Calu3 (cell line): ENCODE measurements around the gene BMPR1B. TPM values are rescaled to one million over a fixed set of nuclear protein-coding genes. Genes with fewer than 3 reads are reported as not detected.

Experiments used
- BruUV-seq: library from RNA; stranded (reverse); fragments of 400-500 nt; replicated peaks from 2 replicates; lab custom pipeline; 2021; lab: Mats Ljungman, UMichigan
- CTCF ChIA-PET: fragments of 300-600 bp; sonication (Branson Sonifier 250); formaldehyde crosslinking; loops from one replicate; lab custom pipeline; 2022; ENCODE audit warnings: antibody characterized with exemption; lab: Charles Lee
- DNase-seq: peaks from one replicate; pipeline ENCODE4 v3.0.0; 2022
- H3K27ac Mint-ChIP-seq: one replicate; pipeline ENCODE4 v1.8.0; 2022; ENCODE audit warnings: mixed read lengths; ENCODE audit not compliant: unreplicated experiment
- H3K27me3 Mint-ChIP-seq: one replicate; pipeline ENCODE4 v1.8.0; 2022; ENCODE audit warnings: mixed read lengths; ENCODE audit not compliant: unreplicated experiment
- H3K36me3 Mint-ChIP-seq: one replicate; pipeline ENCODE4 v1.8.0; 2022; ENCODE audit warnings: mild to moderate bottlenecking, moderate library complexity, mixed read lengths; ENCODE audit not compliant: insufficient read depth, unreplicated experiment
- H3K4me1 Mint-ChIP-seq: one replicate; pipeline ENCODE4 v1.8.0; 2022; ENCODE audit warnings: mild to moderate bottlenecking, low read depth, mixed read lengths; ENCODE audit not compliant: unreplicated experiment
- H3K4me3 Mint-ChIP-seq: one replicate; pipeline ENCODE4 v1.8.0; 2022; ENCODE audit warnings: mild to moderate bottlenecking, low read depth, moderate library complexity, mixed read lengths; ENCODE audit not compliant: unreplicated experiment
- H3K9me3 Mint-ChIP-seq: one replicate; pipeline ENCODE4 v1.8.0; 2022; ENCODE audit warnings: low read depth, mixed read lengths; ENCODE audit not compliant: unreplicated experiment
- intact Hi-C: fragments of 100-400 bp; cut with micrococcal nuclease; formaldehyde crosslinking; loops from one replicate; pipeline ENCODE4 v1.10.0; 2022; ENCODE audit not compliant: unreplicated experiment
- total RNA-seq: library from RNA; stranded (reverse); gene quantifications from 2 replicates; pipeline ENCODE4 v1.2.3, GENCODE V29; 2022
- TF ChIP-seq, protein P1 (sequence below): fragments of 200-600 bp; IDR thresholded peaks from one replicate; pipeline ENCODE4 v1.8.0; 2022; ENCODE audit warnings: antibody characterized with exemption; ENCODE audit not compliant: unreplicated experiment

Gene BMPR1B
- total RNA-seq, 1 experiment from 2014 or later = 9.2 TPM

DNA sequence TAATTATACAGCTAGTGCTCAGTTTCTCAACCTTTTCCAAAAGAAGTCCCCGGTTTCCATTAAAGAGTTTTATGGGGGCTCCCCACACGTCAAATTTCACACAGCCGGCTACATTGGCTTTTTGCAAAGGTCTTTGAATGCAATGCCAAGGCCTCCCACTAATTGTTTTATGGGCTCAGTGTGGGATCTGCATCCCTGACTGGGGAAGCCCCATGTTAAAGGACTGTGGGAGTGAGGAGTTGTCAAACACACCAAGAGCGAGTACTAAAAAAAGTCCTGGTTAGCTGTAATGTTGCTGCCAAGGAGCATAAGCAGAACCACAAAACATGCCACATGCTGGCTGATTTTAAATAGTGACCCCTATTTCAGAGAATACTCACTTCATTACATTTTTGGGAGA, 162.6 kb downstream of the BMPR1B start:
- intact Hi-C loops = no loop called here
- no TSS peak for BruUV-seq
- CTCF ChIA-PET = no interaction called here
- no peak overlapping the region for H3K27ac Mint-ChIP-seq
- TF ChIP-seq, protein P1, sequence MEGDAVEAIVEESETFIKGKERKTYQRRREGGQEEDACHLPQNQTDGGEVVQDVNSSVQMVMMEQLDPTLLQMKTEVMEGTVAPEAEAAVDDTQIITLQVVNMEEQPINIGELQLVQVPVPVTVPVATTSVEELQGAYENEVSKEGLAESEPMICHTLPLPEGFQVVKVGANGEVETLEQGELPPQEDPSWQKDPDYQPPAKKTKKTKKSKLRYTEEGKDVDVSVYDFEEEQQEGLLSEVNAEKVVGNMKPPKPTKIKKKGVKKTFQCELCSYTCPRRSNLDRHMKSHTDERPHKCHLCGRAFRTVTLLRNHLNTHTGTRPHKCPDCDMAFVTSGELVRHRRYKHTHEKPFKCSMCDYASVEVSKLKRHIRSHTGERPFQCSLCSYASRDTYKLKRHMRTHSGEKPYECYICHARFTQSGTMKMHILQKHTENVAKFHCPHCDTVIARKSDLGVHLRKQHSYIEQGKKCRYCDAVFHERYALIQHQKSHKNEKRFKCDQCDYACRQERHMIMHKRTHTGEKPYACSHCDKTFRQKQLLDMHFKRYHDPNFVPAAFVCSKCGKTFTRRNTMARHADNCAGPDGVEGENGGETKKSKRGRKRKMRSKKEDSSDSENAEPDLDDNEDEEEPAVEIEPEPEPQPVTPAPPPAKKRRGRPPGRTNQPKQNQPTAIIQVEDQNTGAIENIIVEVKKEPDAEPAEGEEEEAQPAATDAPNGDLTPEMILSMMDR = no peak
- no peaks in the 10 kb centered on the region for H3K4me1 Mint-ChIP-seq
- DNase-seq = no peak
- H3K9me3 Mint-ChIP-seq = peaks cover 3% of the 10 kb centered on the region
- H3K27me3 Mint-ChIP-seq = no peaks in the 10 kb centered on the region
- no peaks in the 10 kb centered on the region for H3K36me3 Mint-ChIP-seq
- H3K4me3 Mint-ChIP-seq = no peak overlapping the region

DNA sequence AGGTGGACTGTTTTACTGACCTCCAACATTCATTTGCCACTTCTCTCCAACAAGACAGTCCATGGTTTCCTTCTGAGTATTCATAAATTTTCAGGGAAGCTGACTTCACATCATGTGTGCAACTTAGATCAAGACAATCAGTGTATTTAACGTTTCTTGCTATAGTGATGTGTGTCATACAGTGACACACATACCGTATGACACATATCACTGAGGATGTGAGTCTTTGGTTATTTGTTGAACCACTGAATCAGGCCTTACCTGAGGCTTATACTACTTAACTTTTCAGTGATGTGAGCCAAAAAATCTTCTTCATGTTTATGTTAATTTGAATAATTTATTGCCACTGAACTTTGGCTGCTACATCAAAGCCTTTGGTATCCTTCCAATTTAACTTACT, 166.8 kb downstream of the BMPR1B start:
- intact Hi-C loops = no loop called here
- H3K27ac Mint-ChIP-seq = no peak overlapping the region
- H3K4me1 Mint-ChIP-seq = peaks cover 12% of the 10 kb centered on the region
- TF ChIP-seq, protein P1 = no peak
- DNase-seq = no peak
- no peaks in the 10 kb centered on the region for H3K9me3 Mint-ChIP-seq
- no peaks in the 10 kb centered on the region for H3K36me3 Mint-ChIP-seq
- CTCF ChIA-PET = no interaction called here
- no TSS peak for BruUV-seq
- H3K4me3 Mint-ChIP-seq = no peak overlapping the region
- H3K27me3 Mint-ChIP-seq = no peaks in the 10 kb centered on the region

DNA sequence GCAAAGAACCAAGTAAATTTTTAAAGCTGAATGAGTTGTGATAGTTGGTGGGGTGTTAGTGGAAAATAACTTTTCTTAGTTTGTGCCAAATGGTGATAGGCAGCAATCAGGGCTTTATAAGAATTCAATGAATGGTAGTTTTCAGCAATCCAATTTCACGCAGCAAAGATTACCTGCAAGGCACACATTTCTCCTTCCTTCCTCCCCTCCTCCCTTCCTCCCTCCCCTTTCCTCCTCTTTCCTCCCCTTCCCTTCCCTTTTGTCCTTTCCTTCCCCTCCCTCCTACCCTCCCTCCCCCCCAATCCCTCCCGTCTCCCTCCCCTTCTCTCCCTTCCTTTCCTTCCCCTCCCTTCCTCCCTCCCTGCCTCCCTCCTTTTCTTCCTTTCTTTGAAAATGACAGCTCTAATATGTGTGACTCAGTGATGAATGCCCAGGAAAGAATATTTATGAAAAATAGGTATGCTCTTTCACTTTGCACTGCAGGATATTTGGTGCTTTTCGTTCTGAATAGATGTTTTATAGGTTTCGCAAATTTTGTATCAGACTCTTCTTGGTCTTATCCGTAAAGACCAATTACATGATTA, 168.1 kb downstream of the BMPR1B start:
- DNase-seq = no peak
- CTCF ChIA-PET = no interaction called here
- no TSS peak for BruUV-seq
- no peak overlapping the region for H3K27ac Mint-ChIP-seq
- no peaks in the 10 kb centered on the region for H3K27me3 Mint-ChIP-seq
- no peaks in the 10 kb centered on the region for H3K36me3 Mint-ChIP-seq
- H3K9me3 Mint-ChIP-seq = no peaks in the 10 kb centered on the region
- H3K4me1 Mint-ChIP-seq = peaks cover 12% of the 10 kb centered on the region
- H3K4me3 Mint-ChIP-seq = no peak overlapping the region
- intact Hi-C loops = no loop called here
- TF ChIP-seq, protein P1 = no peak

DNA sequence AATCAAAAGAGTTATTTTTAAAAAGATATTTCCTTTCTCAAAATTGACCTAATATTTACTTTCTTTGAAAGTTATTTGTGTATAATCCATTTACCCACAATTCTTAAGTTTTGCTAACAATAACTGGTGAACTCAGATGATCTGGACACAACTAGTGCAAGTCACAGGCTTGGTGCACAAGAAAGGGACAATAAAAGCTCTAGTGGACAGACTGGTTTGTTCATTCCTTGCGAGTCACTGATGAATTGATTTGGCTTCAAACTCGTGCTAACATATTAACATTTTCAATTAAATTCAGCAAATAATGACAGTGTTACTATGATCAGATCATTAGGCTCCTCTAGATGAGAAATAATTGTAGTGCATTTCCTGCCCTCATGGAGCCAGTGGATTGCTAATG, 169.2 kb downstream of the BMPR1B start:
- CTCF ChIA-PET = no interaction called here
- no TSS peak for BruUV-seq
- H3K9me3 Mint-ChIP-seq = no peaks in the 10 kb centered on the region
- no peak for DNase-seq
- H3K27ac Mint-ChIP-seq = no peak overlapping the region
- TF ChIP-seq, protein P1 = no peak
- H3K4me3 Mint-ChIP-seq = no peak overlapping the region
- intact Hi-C loops = no loop called here
- no peaks in the 10 kb centered on the region for H3K27me3 Mint-ChIP-seq
- H3K36me3 Mint-ChIP-seq = no peaks in the 10 kb centered on the region
- H3K4me1 Mint-ChIP-seq = peaks cover 12% of the 10 kb centered on the region
